LNCaP clone FGC (cell line): Measurements from ENCODE around the gene COL6A3.
"Not testable (repeated sequence)": the region's sequence is repeated elsewhere in the genome, so short reads cannot be mapped to it uniquely, and the experiment has no call there.

Experiments used
- DNase-seq: peaks from one replicate; pipeline ENCODE4 v3.0.0-alpha.2; 2011; ENCODE audit warnings: low read depth
- H3K4me3 ChIP-seq: 2 replicates; pipeline ENCODE4 v1.5.1; 2011; ENCODE audit warnings: mild to moderate bottlenecking, low read depth, low read length, control low read depth
- CTCF ChIP-seq: IDR thresholded peaks from 2 replicates; pipeline ENCODE4 v1.5.1; 2012; ENCODE audit warnings: mild to moderate bottlenecking; ENCODE audit not compliant: control insufficient read depth, insufficient read depth; ENCODE audit errors: extremely low read depth

The COL6A3 gene

GRCh38 chr2:237306787-237307170, 107.2 kb downstream of the COL6A3 start:
- TF ChIP-seq CTCF: no peak
- H3K4me3 ChIP-seq: no peak overlapping the region
- DNase-seq: no peak

- H3K4me3 ChIP-seq: no peak overlapping the region
- no peak for DNase-seq
- TF ChIP-seq CTCF: no peak
Observed at GRCh38 chr2:237306083-237306786, 107.7 kb downstream of the COL6A3 start.

GRCh38 chr2:237305579-237305978, 108.4 kb downstream of the COL6A3 start:
- H3K4me3 ChIP-seq: no peak overlapping the region
- TF ChIP-seq CTCF: no peak
- no peak for DNase-seq

GRCh38 chr2:237304763-237305514, 109.0 kb downstream of the COL6A3 start:
- H3K4me3 ChIP-seq: no peak overlapping the region
- no peak for DNase-seq
- no peak for TF ChIP-seq CTCF

- DNase-seq, H3K4me3 ChIP-seq: not testable (repeated sequence)
Observed at GRCh38 chr2:237303244-237303643, 110.7 kb downstream of the COL6A3 start.

- DNase-seq: no peak
- TF ChIP-seq CTCF: no peak
- no peak overlapping the region for H3K4me3 ChIP-seq
Observed at GRCh38 chr2:237301595-237301994, 112.4 kb downstream of the COL6A3 start.

GRCh38 chr2:237300739-237301138, 113.2 kb downstream of the COL6A3 start:
- H3K4me3 ChIP-seq: no peak overlapping the region
- no peak for TF ChIP-seq CTCF
- no peak for DNase-seq
